Measurements from ENCODE around the gene AIF1L.

Gene AIF1L

GRCh38 chr9:131051592-131052517, 44.5 kb upstream of the AIF1L start:
- no peak overlapping the region for H3K4me3 ChIP-seq (ENCODE audit: low read depth, low read length)
- no peak for DNase-seq (ENCODE audit: low read depth)
- no peak for TF ChIP-seq CTCF (IDR thresholded peaks at IDR 0.05; ENCODE audit: insufficient read depth, low read depth, low read length, missing control alignments)

GRCh38 chr9:131053896-131054295, 42.4 kb upstream of the AIF1L start:
- no peak overlapping the region for H3K4me3 ChIP-seq (ENCODE audit: low read depth, low read length)
- no peak for DNase-seq (ENCODE audit: low read depth)
- TF ChIP-seq CTCF (IDR thresholded peaks at IDR 0.05; ENCODE audit: insufficient read depth, low read depth, low read length, missing control alignments) = no peak

- TF ChIP-seq CTCF (IDR thresholded peaks at IDR 0.05; ENCODE audit: insufficient read depth, low read depth, low read length, missing control alignments) = no peak
- no peak overlapping the region for H3K4me3 ChIP-seq (ENCODE audit: low read depth, low read length)
- DNase-seq (ENCODE audit: low read depth) = no peak
These were observed 39.4 kb upstream of the AIF1L start for GRCh38 chr9:131056781-131057506.

- no peak for DNase-seq (ENCODE audit: low read depth)
- no peak for TF ChIP-seq CTCF (IDR thresholded peaks at IDR 0.05; ENCODE audit: insufficient read depth, low read depth, low read length, missing control alignments)
- no peak overlapping the region for H3K4me3 ChIP-seq (ENCODE audit: low read depth, low read length)
These were observed 35.3 kb upstream of the AIF1L start for GRCh38 chr9:131060900-131061630.

- no peak for TF ChIP-seq CTCF (IDR thresholded peaks at IDR 0.05; ENCODE audit: insufficient read depth, low read depth, low read length, missing control alignments)
- no peak for DNase-seq (ENCODE audit: low read depth)
- H3K4me3 ChIP-seq (ENCODE audit: low read depth, low read length) = no peak overlapping the region
These were observed 33.4 kb upstream of the AIF1L start for GRCh38 chr9:131062969-131063368.

- H3K4me3 ChIP-seq (ENCODE audit: low read depth, low read length) = no peak overlapping the region
- no peak for TF ChIP-seq CTCF (IDR thresholded peaks at IDR 0.05; ENCODE audit: insufficient read depth, low read depth, low read length, missing control alignments)
- DNase-seq (ENCODE audit: low read depth) = no peak
These were observed 30.7 kb upstream of the AIF1L start for GRCh38 chr9:131065599-131065998.
